ENCODE results near the gene NOP16. TPM values are rescaled to one million over a fixed set of nuclear protein-coding genes. Genes with fewer than 3 reads are reported as not detected.

NOP16 gene
- 19.0 TPM for total RNA-seq
- long read RNA-seq, transcript NOP16-211 (5 exons, 954 nt): minor isoform, 5 of 23 reads
- long read RNA-seq, transcript NOP16-207 (5 exons, 1,258 nt): major isoform, 15 of 23 reads
- long read RNA-seq, partial matches to known transcripts: 1 of 23 reads
- long read RNA-seq, other reads (novel, unspliced or antisense): 1 of 23 reads

GRCh38 chr5:176388444-176389134 lies at the start of gene NOP16, which contains the start of gene HIGD2A:
Gene NOP16 (minus strand): TSS chr5:176388598. CDS start chr5:176388539, 59 bp downstream.
Gene HIGD2A (plus strand): TSS chr5:176388751. CDS start chr5:176388820, 69 bp downstream.
- peak; percentile 99 for DNase-seq
- intact Hi-C loops (cut with micrococcal nuclease): no loop called here
- peak; percentile 95 for ATAC-seq

GRCh38 chr5:176436656-176437055 lies 48.3 kb upstream of the NOP16 start:
- DNase-seq (no peak), ATAC-seq (peak; percentile 36)
- intact Hi-C loops (cut with micrococcal nuclease): no loop called here

- no peak for ATAC-seq
- DNase-seq: no peak
Measured at GRCh38 chr5:176432707-176433106, 44.3 kb upstream of the NOP16 start.

GRCh38 chr5:176429972-176430371 lies 41.6 kb upstream of the NOP16 start:
- DNase-seq (no peak), ATAC-seq (no peak)
- intact Hi-C loops (cut with micrococcal nuclease): no loop called here

More at GRCh38 chr5:176432707-176433106, 44.3 kb upstream of the NOP16 start:
- intact Hi-C loops (cut with micrococcal nuclease): no loop called here

GRCh38 chr5:176427971-176428370 lies 39.6 kb upstream of the NOP16 start:
- intact Hi-C loops (cut with micrococcal nuclease): no loop called here
- DNase-seq (no peak), ATAC-seq (no peak)

- intact Hi-C loops (cut with micrococcal nuclease): no loop called here
- DNase-seq: no peak
- ATAC-seq: no peak
Measured at GRCh38 chr5:176426876-176427275, 38.5 kb upstream of the NOP16 start.

- no peak for DNase-seq
- intact Hi-C loops (cut with micrococcal nuclease): no loop called here
- no peak for ATAC-seq
Measured at GRCh38 chr5:176425791-176426190, 37.4 kb upstream of the NOP16 start.

- intact Hi-C loops (cut with micrococcal nuclease): no loop called here
- DNase-seq (no peak), ATAC-seq (no peak)
Measured at GRCh38 chr5:176425138-176425537, 36.7 kb upstream of the NOP16 start.

GRCh38 chr5:176424181-176424580 lies 35.8 kb upstream of the NOP16 start:
- no peak for ATAC-seq
- no peak for DNase-seq
- intact Hi-C loops (cut with micrococcal nuclease): no loop called here

GRCh38 chr5:176420972-176421544 lies 32.7 kb upstream of the NOP16 start:
- intact Hi-C loops (cut with micrococcal nuclease): no loop called here
- ATAC-seq: no peak
- no peak for DNase-seq

GRCh38 chr5:176420086-176420485 lies 31.7 kb upstream of the NOP16 start:
- DNase-seq (no peak), ATAC-seq (no peak)
- intact Hi-C loops (cut with micrococcal nuclease): no loop called here

- ATAC-seq: no peak
- DNase-seq: no peak
- intact Hi-C loops (cut with micrococcal nuclease): no loop called here
Measured at GRCh38 chr5:176418251-176418650, 29.9 kb upstream of the NOP16 start.

GRCh38 chr5:176416965-176417364 lies 28.6 kb upstream of the NOP16 start:
- intact Hi-C loops (cut with micrococcal nuclease): no loop called here
- ATAC-seq (no peak), DNase-seq (no peak)

GRCh38 chr5:176415952-176416924 lies 27.8 kb upstream of the NOP16 start, which contains the start of gene CLTB:
Gene CLTB (minus strand): TSS chr5:176416539. CDS start chr5:176416363, 176 bp downstream.
- ATAC-seq (peak; percentile 94), DNase-seq (peak; percentile 97)
- intact Hi-C loops (cut with micrococcal nuclease): no loop called here

- ATAC-seq: no peak
- intact Hi-C loops (cut with micrococcal nuclease): no loop called here
- DNase-seq: no peak
Measured at GRCh38 chr5:176415240-176415951, 27.0 kb upstream of the NOP16 start.

GRCh38 chr5:176414704-176415103 lies 26.3 kb upstream of the NOP16 start:
- ATAC-seq (no peak), DNase-seq (no peak)
- intact Hi-C loops (cut with micrococcal nuclease): no loop called here

GRCh38 chr5:176413709-176414191 lies 25.4 kb upstream of the NOP16 start:
- no peak for DNase-seq
- ATAC-seq: no peak
- intact Hi-C loops (cut with micrococcal nuclease): no loop called here

GRCh38 chr5:176413255-176413565 lies 24.8 kb upstream of the NOP16 start:
- intact Hi-C loops (cut with micrococcal nuclease): no loop called here
- peak; percentile 50 for ATAC-seq
- DNase-seq: peak; percentile 64
